ENCODE data around the gene MKNK1.

Gene MKNK1

GRCh38 chr1:46525253-46525983 lies 78.7 kb downstream of the MKNK1 start:
- DNase-seq (ENCODE audit: low read depth in 1 of 2, low spot score in 1 of 2), result no peak

DNA sequence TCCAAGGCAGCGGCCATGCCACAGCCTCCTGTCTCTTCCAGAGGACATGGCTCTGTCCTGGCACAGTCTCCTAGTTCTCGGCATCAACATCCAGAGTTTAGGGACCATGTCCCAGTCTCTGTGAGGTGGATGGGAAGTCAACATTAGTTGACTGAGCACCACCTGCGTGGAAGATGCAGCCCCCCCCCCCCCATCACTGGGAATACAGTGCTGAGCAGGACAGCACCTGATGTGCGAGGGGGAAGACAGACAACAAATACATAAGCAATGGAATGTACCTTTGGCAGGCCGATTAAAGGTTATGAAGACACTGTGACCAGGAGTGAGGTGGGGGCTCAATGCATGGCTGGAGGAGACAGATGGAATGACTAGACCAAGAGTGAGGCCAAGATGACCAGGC lies 79.2 kb downstream of the MKNK1 start:
- DNase-seq (ENCODE audit: low read depth in 1 of 2, low spot score in 1 of 2), result no peak

DNA sequence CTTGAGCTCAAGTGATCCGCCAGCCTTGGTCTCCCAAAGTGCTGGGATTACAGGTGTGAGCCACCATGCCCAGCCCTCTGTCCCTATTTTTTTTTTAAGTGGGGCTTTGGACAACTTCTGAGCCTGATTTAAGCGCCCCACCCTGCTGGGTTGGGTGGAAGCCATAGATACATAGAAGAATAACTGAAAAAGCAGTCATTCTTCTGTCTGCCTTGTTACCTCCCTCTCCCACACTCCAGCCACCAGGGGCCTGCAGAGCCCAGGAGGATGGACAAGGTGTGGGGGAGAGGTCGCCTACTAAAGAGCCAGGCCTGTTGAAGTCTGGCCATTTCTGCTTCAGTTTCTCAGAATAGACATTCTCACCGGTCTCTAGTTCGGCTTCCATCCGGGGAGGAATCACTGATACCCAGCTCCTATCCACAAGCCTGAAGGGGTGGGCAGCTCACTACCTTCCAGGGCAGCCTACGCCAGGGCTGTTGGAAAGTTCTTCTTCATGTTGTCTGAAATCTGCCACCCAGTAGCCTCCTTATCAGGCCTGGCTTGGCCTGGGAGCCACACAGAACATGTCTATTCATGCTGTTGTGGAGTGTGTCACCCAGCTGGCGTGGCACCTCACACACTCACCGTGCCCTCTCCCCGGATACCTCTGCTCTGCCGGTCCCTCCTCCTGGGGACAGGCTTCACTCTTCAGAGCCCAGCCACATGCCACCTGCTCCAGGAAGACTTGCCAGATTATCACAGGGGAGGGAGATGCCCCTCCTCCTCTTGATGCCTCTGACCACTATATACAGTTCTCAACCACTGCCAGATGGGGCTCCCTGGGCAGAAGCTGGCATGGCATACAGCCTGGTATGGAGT lies 80.3 kb downstream of the MKNK1 start:
- DNase-seq (ENCODE audit: low read depth in 1 of 2, low spot score in 1 of 2), result no peak

DNA sequence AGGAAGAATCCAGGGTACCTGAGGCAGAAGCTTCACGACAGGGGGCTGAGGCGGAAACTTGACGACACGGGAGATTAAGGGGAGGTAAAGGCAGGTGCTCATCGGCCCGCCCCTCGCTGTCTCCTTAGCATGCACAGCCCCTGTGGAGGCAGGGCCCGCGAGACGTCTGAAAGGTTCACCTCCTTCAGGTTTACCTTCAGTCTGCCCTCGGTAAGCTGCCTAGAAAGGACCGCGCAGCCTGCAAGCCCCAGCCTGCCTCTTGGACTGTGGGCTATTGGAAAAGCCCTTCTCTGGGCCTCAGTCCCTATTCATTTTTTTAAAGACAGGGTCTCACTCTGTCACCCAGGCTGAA lies 81.1 kb downstream of the MKNK1 start:
- no peak for DNase-seq (ENCODE audit: low read depth in 1 of 2, low spot score in 1 of 2)

GRCh38 chr1:46522184-46522968 lies 81.7 kb downstream of the MKNK1 start:
- no peak for DNase-seq (ENCODE audit: low read depth in 1 of 2, low spot score in 1 of 2)

DNA sequence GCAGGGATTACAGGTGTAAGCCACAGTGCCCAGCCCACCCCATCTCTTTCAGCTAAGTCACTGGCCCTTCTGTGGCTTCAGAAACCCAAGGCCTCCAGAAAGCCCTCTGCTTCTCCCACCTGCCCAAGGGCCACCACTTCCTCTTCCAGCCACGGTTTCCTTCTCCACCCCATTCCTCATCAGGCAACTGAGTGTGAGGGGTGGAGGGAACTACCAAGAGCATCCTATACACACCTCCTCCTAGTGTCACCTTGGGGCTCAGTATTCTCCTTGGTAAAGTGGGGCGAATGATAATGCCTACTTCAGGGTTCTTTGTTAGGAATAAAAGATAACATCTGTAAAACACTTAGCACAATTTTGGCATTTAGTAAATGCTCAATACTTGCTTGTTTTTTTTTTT lies 82.7 kb downstream of the MKNK1 start:
- DNase-seq (ENCODE audit: low read depth in 1 of 2, low spot score in 1 of 2), result no peak

- no peak for DNase-seq (ENCODE audit: low read depth in 1 of 2, low spot score in 1 of 2)
Measured at GRCh38 chr1:46520063-46520911, 83.8 kb downstream of the MKNK1 start.

- DNase-seq (ENCODE audit: low read depth in 1 of 2, low spot score in 1 of 2), result no peak
Measured at GRCh38 chr1:46519209-46519608, 84.9 kb downstream of the MKNK1 start.

GRCh38 chr1:46517932-46518498 lies 86.1 kb downstream of the MKNK1 start:
- DNase-seq (ENCODE audit: low read depth in 1 of 2, low spot score in 1 of 2), result no peak

DNA sequence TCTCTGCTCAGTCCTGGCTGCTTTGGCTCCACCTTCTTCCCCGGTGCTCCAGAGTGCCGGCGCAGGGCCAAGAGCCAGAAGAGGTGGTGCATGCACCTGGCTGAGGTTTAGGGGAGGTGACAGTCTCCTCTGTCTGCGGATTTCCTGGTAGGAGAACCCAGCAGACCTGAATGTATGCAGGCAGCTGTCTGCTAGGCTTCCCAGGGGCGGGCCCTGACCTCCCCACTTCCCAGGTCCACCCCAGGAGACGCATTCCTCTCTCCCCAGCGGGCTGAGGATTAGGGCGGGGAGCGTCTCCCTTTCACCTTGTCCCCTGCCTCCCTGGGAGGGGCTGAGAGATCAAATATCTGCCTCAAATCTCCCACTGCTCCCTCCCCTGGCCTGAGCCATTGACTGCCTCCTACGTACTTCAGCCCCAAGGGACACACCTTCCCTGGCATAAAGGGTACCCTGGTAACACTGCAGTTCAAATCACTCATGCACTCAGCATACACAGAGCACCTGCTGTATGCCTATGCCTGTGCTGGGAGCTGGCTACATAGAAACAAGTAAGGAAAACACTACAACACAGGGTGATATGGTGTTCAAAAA lies 87.0 kb downstream of the MKNK1 start:
- DNase-seq (ENCODE audit: low read depth in 1 of 2, low spot score in 1 of 2), result no peak

- DNase-seq (ENCODE audit: low read depth in 1 of 2, low spot score in 1 of 2), result no peak
Measured at GRCh38 chr1:46516200-46516950, 87.7 kb downstream of the MKNK1 start.

DNA sequence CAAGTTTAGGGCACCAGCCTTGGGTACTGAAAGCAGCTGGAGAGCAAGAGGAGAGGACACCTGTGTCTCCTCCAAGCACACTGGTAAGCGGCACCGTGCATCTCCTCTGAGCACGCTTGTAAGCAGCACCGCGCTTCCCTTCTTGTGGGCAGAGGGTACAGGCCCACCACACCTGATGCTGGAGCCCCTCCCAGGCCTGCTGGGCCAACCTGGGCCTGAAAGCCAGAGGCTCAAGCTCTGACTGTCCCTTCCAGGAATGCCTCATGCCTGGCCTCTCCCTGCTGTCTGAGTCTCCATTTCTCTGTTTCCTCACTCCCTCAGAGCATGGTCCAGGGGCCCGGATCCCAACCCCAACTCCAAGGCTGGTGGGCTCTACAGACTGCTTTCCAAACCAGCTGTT lies 88.5 kb downstream of the MKNK1 start:
- no peak for DNase-seq (ENCODE audit: low read depth in 1 of 2, low spot score in 1 of 2)

DNA sequence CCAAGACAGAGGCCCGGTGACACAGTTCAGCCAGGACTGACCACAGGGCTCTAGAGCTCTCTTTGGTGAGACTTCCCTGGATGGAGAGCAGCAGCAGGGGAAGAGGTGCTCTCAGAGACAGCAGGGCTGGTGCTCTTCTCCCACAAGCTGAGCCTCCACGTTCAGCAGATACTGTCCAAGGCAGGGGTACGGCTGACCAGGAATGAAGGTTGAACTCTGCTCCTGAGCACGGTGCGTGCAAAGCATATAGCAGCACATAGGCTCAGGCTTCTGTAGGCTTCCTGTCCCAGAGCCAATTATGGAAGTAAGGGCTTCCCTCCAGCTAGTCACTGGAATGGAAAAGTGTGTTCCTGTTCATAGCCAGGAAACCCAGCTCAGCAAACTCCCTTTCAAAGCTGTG lies 90.5 kb downstream of the MKNK1 start:
- no peak for DNase-seq (ENCODE audit: low read depth in 1 of 2, low spot score in 1 of 2)

DNA sequence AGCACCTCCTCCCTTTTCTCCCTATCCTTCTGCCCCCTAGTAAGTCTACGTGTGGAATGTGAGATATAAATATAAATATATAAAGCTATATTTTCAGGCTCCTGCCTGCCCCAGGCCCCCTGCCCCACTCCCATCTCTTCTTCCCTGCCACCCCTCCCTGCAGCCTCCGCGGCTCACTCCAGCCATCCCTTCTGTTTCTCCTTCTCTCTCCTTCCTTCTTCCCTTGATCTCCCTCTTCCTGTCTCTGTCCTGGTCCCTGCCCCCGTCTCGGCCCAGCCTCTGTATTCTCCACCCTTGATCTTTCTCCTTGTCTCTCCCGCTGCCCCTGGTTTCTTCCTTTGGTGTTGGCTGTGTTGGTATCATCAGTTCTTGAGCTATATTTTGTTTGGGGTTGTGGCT lies 91.3 kb downstream of the MKNK1 start:
- no peak for DNase-seq (ENCODE audit: low read depth in 1 of 2, low spot score in 1 of 2)

DNA sequence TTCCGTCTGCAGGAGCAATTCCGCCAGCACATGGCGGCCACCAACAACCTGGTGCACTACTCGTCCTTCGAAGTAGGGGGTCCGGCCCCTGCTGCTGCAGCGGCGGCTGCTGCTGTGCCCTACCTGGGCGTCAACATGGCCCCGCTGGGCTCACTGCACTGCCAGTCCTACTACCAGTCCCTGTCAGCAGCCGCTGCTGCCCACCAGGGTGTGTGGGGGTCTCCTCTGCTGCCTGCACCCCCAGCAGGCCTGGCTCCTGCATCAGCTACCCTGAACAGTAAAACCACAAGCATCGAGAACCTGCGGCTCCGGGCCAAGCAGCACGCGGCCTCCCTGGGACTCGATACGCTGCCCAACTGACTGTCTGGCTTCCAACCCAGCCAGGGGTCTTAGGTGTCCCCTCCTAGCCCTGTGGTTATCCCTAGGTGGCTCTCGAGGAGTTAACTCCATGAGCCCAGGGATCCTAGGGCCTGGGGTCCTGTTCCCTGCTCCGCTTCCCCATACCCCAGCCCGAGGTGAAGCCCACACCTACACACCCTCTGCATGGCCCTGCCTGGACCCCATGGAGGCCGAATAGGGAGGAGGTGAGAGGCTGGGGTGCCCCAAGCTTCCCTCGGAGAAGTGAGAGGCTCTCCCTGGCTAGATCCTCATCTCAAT lies 91.8 kb downstream of the MKNK1 start:
- DNase-seq (ENCODE audit: low read depth in 1 of 2, low spot score in 1 of 2), result no peak

GRCh38 chr1:46510998-46511365 lies 93.1 kb downstream of the MKNK1 start:
- no peak for DNase-seq (ENCODE audit: low read depth in 1 of 2, low spot score in 1 of 2)

DNA sequence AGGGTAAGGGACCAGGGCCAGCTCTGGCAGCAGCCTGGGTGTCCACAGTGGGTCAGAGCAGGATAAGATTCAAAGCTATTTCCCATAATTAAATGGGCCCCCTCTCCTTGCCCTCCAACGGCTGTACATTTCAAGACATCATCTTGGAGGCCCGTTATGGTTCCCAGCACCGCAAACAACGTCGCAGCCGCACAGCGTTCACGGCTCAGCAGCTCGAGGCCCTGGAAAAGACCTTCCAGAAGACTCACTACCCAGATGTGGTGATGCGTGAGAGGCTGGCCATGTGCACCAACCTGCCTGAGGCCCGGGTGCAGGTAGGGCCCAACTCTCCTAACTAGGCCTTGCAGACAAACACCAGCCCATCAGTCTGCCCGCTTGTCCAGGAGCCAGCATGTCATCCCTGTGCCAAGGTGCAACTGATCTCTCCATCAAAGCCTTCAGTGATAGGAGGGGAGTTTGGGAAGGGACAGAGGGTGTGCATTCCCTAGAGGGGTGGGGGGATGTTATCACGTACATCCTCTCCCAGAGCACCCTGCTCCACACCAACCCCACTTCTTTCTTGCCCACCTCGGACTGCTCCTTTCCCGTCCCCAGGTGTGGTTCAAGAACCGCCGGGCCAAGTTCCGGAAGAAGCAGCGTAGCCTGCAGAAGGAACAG lies 93.6 kb downstream of the MKNK1 start:
- DNase-seq (ENCODE audit: low read depth in 1 of 2, low spot score in 1 of 2), result no peak

GRCh38 chr1:46508757-46509156 lies 95.3 kb downstream of the MKNK1 start:
- DNase-seq (ENCODE audit: low read depth in 1 of 2, low spot score in 1 of 2), result no peak

Measured in activated T-helper 1 cell treated with anti-CD3 and anti-CD28 coated beads, Interleukin-2, amount 50 U/mL, for 16 hours (primary cell).